Endothelial cell of umbilical vein (primary cell): Measurements from ENCODE around the gene BIK.

Experiments used
- CTCF ChIP-seq, 2 donors: IDR thresholded peaks; 1 replicate in 1 of 2; 2 replicates in 1 of 2; pipeline ENCODE4 v1.5.1; 2011; ENCODE audit warnings: low read length in 2 of 2, mild to moderate bottlenecking in 2 of 2, moderate library complexity in 2 of 2, control low read depth in 1 of 2, inconsistent platforms in 1 of 2, low read depth in 1 of 2; ENCODE audit not compliant: insufficient read depth in 1 of 2; ENCODE audit errors: extremely low read depth in 1 of 2
- EZH2 ChIP-seq: IDR thresholded peaks from 2 replicates; pipeline ENCODE4 v1.6.1; 2012; ENCODE audit warnings: borderline replicate concordance, low read depth, mild to moderate bottlenecking, moderate library complexity, low read length, inconsistent platforms; ENCODE audit not compliant: severe bottlenecking
- MYC ChIP-seq: IDR thresholded peaks from one replicate; pipeline ENCODE4 v1.6.1; 2011; ENCODE audit warnings: mild to moderate bottlenecking, low read depth, low read length
- POLR2A ChIP-seq: IDR thresholded peaks from 2 replicates; pipeline ENCODE4 v1.6.1; 2012; ENCODE audit warnings: low read depth, mild to moderate bottlenecking, control low read depth, low read length
- POLR2AphosphoS5 ChIP-seq: IDR thresholded peaks from 2 replicates; pipeline ENCODE4 v1.6.1; 2012; ENCODE audit warnings: low read depth, mild to moderate bottlenecking, control low read depth, low read length, moderate library complexity; ENCODE audit not compliant: insufficient read depth
- TF ChIP-seq, protein P1 (sequence below): IDR thresholded peaks from 2 replicates; pipeline ENCODE4 v1.6.1; 2011; ENCODE audit not compliant: insufficient read depth, insufficient read length

DNA sequence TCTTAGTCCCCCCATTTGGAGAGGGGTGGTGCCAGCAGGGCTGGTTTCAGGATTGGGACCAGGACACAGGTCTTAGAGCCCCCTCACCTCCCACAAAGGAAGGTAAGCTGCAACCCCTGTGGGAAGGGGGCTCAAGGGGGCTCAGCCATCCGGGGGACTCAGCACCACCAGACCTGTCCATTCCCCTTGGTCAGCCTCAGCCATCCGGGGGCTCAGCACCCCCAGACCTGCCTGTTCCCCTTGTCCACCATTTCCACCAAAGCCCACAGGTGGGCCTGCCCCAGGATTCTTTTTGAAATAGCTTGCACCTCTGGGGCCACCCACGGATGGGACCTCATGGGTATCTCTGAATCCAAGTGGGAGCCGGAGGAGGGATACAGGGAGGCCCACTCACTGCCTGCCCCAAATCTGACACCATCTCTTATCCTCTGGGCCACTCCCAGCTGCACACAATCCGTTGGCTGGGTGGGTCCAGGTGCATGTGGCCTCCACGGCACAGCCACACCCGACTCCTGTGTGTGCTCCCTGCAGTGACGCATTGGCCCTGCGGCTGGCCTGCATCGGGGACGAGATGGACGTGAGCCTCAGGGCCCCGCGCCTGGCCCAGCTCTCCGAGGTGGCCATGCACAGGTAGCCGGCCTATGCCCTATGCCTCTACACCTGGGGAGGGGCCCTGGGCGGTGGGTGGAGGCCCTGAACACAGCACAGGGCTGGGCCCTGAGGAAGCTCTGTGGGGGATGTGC, 16.8 kb downstream of the BIK start:
- TF ChIP-seq CTCF (IDR thresholded peaks at IDR 0.05; ENCODE audit: extremely low read depth in 1 of 2, insufficient read depth in 1 of 2, low read depth in 1 of 2, low read length in 2 of 2) (no peak), POLR2AphosphoS5 (no peak), POLR2A (no peak), EZH2 (no peak), MYC (no peak)
- TF ChIP-seq, protein P1, sequence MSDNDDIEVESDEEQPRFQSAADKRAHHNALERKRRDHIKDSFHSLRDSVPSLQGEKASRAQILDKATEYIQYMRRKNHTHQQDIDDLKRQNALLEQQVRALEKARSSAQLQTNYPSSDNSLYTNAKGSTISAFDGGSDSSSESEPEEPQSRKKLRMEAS = no peak
